ENCODE results near the gene EDNRA. TPM values are rescaled to one million over a fixed set of nuclear protein-coding genes. Genes with fewer than 3 reads are reported as not detected.

EDNRA gene
- total and polyA plus RNA-seq, 2 of the 8 experiments (the other 6 are each of a cell fraction or from before 2014, with no cell fraction given) = 1.7 to 3.3 TPM

GRCh38 chr4:147491086-147491485 lies 10.2 kb downstream of the EDNRA start:
- Histone ChIP-seq H3K23ac (ENCODE audit: insufficient read length) (no peak overlapping the region), H3K9ac (replicated peaks in 1 of 4; ENCODE audit: extremely low read depth in 1 of 4, low read depth in 3 of 4, low read length in 3 of 4) (no peak overlapping the region), H3K4me1 (replicated peaks in 1 of 4; ENCODE audit: control insufficient read depth in 3 of 4, insufficient read depth in 4 of 4, low read length in 3 of 4) (no peaks in the 10 kb centered on the region), H2BK12ac (ENCODE audit: low read depth, low read length) (no peak overlapping the region), H2AFZ (ENCODE audit: low read length) (no peak overlapping the region), H2BK20ac (ENCODE audit: low read length) (no peak overlapping the region), H4K91ac (replicated peaks; ENCODE audit: insufficient read length, low read length) (no peak overlapping the region), H3K36me3 (ENCODE audit: control insufficient read depth in 2 of 4, insufficient read depth in 4 of 4, low read length in 3 of 4) (no peaks in the 10 kb centered on the region), H3K79me2 (ENCODE audit: control insufficient read depth in 1 of 2, insufficient read depth in 2 of 2, low read length in 2 of 2) (no peaks in the 10 kb centered on the region), H4K5ac (ENCODE audit: insufficient read length, low read depth, low read length) (no peak overlapping the region), H4K20me1 (replicated peaks in 1 of 2; ENCODE audit: control insufficient read depth in 1 of 2, insufficient read depth in 2 of 2, low read length in 2 of 2) (no peaks in the 10 kb centered on the region), H3K18ac (ENCODE audit: extremely low read depth, low read length) (no peak overlapping the region), H2BK5ac (ENCODE audit: low read depth, low read length) (no peak overlapping the region), H3K27me3 (replicated peaks in 1 of 4; ENCODE audit: control insufficient read depth in 3 of 4, extremely low read depth in 1 of 4, insufficient read depth in 3 of 4, low read length in 3 of 4) (no peaks in the 10 kb centered on the region), H3K4ac (replicated peaks; ENCODE audit: insufficient read length, low read depth, low read length) (no peak overlapping the region), H2BK120ac (replicated peaks; ENCODE audit: low read depth, low read length) (no peak overlapping the region), H3K9me3 (ENCODE audit: insufficient read depth in 2 of 2, low read depth in 1 of 2, low read length in 1 of 2) (no peaks in the 10 kb centered on the region; a peak in 1 of 4 replicates), H2AK5ac (ENCODE audit: low read depth, low read length) (no peak overlapping the region), H3K23me2 (ENCODE audit: low read depth, low read length) (peaks cover 1% of the 10 kb centered on the region; the same call in 1 of the 2 replicates), H2BK15ac (ENCODE audit: low read length) (no peak overlapping the region), H3K14ac (ENCODE audit: insufficient read length) (no peak overlapping the region), H3K79me1 (ENCODE audit: low read depth, low read length) (no peaks in the 10 kb centered on the region), H3K27ac (ENCODE audit: low read depth, low read length) (no peak overlapping the region), H4K8ac (ENCODE audit: extremely low read depth, insufficient read depth, low read length) (no peak overlapping the region), H3K4me2 (ENCODE audit: insufficient read depth in 1 of 2, low read depth in 2 of 2, low read length in 2 of 2) (no peak overlapping the region), H3K4me3 (ENCODE audit: extremely low read depth in 1 of 4, insufficient read depth in 2 of 4, low read depth in 3 of 4, low read length in 4 of 4) (no peak overlapping the region), H3K56ac (replicated peaks; ENCODE audit: insufficient read length, low read depth, low read length) (no peak overlapping the region)
- CTCF ChIA-PET (ENCODE audit: partially characterized antibody) = interaction anchor here (0.9 to 2.0 kb wide), 2 partner anchors 28 to 99 kb away, joined by 3 to 7 read pairs; no protein-coding TSS in a partner anchor
- no peak for FAIRE-seq
- DNase-seq (ENCODE audit: low read depth in 1 of 2, low spot score in 2 of 2) = no peak
- POLR2A ChIA-PET (ENCODE audit: partially characterized antibody) = no interaction called here
- WGBS, 2 experiments (ENCODE audit: extremely low coverage in 1 of 2, insufficient coverage in 1 of 2, insufficient read length in 1 of 2, insufficient replicate concordance in 2 of 2, low coverage in 1 of 2, low lambda C conversion rate in 2 of 2, missing lambda C conversion rate in 1 of 2) = 94% methylated on average over 2 of the region's 2 CpGs; no CpG with 5 or more reads in 1 of the 2 experiments
- TF ChIP-seq ATF2 (IDR thresholded peaks at IDR 0.05; ENCODE audit: low read length) (no peak), NRF1 (IDR thresholded peaks at IDR 0.05; ENCODE audit: low read depth, low read length) (no peak), CREB1 (IDR thresholded peaks at IDR 0.05) (no peak), EP300 (IDR thresholded peaks at IDR 0.05; ENCODE audit: borderline replicate concordance in 1 of 2, low read depth in 2 of 2, low read length in 2 of 2) (no peak), RXRA (IDR thresholded peaks at IDR 0.05; ENCODE audit: insufficient read depth, low read depth, low read length) (no peak), CTCF (IDR thresholded peaks at IDR 0.05; ENCODE audit: control extremely low read depth in 1 of 3, insufficient read depth in 1 of 3, low read depth in 1 of 3, low read length in 3 of 3) (no peak), BACH1 (IDR thresholded peaks at IDR 0.05; ENCODE audit: low read length) (no peak), TEAD4 (IDR thresholded peaks at IDR 0.05; ENCODE audit: low read depth, low read length) (no peak), TAF1 (IDR thresholded peaks at IDR 0.05; ENCODE audit: low read depth, low read length) (no peak), ZNF274 (IDR thresholded peaks at IDR 0.05; ENCODE audit: borderline replicate concordance, extremely low read depth, low read length) (no peak), HDAC6 (IDR thresholded peaks at IDR 0.05; ENCODE audit: low read depth, low read length) (no peak)

Measured in H1 (cell line).